ENCODE data around the gene LNX1. TPM values are rescaled to one million over a fixed set of nuclear protein-coding genes. Genes with fewer than 3 reads are reported as not detected.
A peak's percentile ranks its signal among the peaks of the same experiment; 100 is the strongest.

The LNX1 gene
- total RNA-seq, 4 donors from 2014 or later = 5.8 to 14.7 (median 8.4) TPM

GRCh38 chr4:53489279-53489889 lies 101.9 kb downstream of the LNX1 start:
- DNase-seq (ENCODE audit: extremely low spot score) = no peak
- no peaks in the 10 kb centered on the region for H3K9me3 ChIP-seq
- no peak overlapping the region for H3K27ac ChIP-seq (replicated peaks in 1 of 4)
- no peaks in the 10 kb centered on the region for H3K36me3 ChIP-seq
- H3K4me3 ChIP-seq = no peak overlapping the region
- H3K27me3 ChIP-seq = no peaks in the 10 kb centered on the region
- TF ChIP-seq POLR2AphosphoS5 (IDR thresholded peaks at IDR 0.05) (no peak), EP300 (IDR thresholded peaks at IDR 0.05) (no peak), POLR2A (IDR thresholded peaks at IDR 0.05; ENCODE audit: low read depth) (no peak)
- TF ChIP-seq, protein P1, sequence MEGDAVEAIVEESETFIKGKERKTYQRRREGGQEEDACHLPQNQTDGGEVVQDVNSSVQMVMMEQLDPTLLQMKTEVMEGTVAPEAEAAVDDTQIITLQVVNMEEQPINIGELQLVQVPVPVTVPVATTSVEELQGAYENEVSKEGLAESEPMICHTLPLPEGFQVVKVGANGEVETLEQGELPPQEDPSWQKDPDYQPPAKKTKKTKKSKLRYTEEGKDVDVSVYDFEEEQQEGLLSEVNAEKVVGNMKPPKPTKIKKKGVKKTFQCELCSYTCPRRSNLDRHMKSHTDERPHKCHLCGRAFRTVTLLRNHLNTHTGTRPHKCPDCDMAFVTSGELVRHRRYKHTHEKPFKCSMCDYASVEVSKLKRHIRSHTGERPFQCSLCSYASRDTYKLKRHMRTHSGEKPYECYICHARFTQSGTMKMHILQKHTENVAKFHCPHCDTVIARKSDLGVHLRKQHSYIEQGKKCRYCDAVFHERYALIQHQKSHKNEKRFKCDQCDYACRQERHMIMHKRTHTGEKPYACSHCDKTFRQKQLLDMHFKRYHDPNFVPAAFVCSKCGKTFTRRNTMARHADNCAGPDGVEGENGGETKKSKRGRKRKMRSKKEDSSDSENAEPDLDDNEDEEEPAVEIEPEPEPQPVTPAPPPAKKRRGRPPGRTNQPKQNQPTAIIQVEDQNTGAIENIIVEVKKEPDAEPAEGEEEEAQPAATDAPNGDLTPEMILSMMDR (IDR thresholded peaks at IDR 0.05) = no peak
- intact Hi-C loops (cut with DNase I) = loop anchor here (10.0 kb wide), 1 partner anchor 735 kb away; the partner anchor contains the start of gene PDGFRA
- H3K4me1 ChIP-seq = peaks cover 0 to 5% (median 3%) of the 10 kb centered on the region in 4 donors

DNA sequence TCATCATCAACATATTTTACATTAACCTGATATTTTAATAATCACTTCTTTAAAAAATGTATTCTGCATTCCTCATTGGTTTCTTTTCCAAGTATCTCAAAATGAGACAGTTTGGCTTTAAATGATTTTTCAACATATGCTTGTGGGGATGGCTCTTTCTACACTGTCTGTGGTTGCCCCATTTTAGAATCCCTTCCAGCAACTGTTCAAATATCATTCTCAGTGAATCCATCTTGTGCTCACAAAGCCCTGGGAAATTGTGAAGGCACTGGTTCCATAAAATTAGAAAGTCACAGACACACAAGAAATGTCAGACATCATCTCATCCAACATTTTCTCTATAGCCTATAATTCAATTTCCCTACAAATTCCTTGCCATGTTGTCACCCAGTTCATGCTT lies 103.5 kb downstream of the LNX1 start:
- no peak for DNase-seq (ENCODE audit: extremely low spot score)
- intact Hi-C loops (cut with DNase I) = loop anchor here (10.0 kb wide), 1 partner anchor 737 kb away; the partner anchor contains the start of gene PDGFRA
- H3K36me3 ChIP-seq = no peaks in the 10 kb centered on the region

GRCh38 chr4:53485658-53486040 lies 105.6 kb downstream of the LNX1 start:
- Histone ChIP-seq H3K36me3 (peaks cover 0 to 10% (median 0%) of the 10 kb centered on the region in 4 donors), H3K27ac (replicated peaks in 1 of 4) (no peak overlapping the region), H3K9me3 (no peaks in the 10 kb centered on the region), H3K27me3 (no peaks in the 10 kb centered on the region), H3K4me3 (no peak overlapping the region), H3K4me1 (peaks cover 0 to 5% (median 0%) of the 10 kb centered on the region in 4 donors)
- WGBS = 71% methylated on average over 1 of the region's 1 CpG
- intact Hi-C loops (cut with DNase I) = loop anchor here (10.0 kb wide), 1 partner anchor 739 kb away; the partner anchor contains the start of gene PDGFRA
- no peak for TF ChIP-seq POLR2A (IDR thresholded peaks at IDR 0.05; ENCODE audit: low read depth)
- TF ChIP-seq POLR2AphosphoS5 (IDR thresholded peaks at IDR 0.05) = no peak
- TF ChIP-seq, protein P1 (IDR thresholded peaks at IDR 0.05) = no peak
- TF ChIP-seq EP300 (IDR thresholded peaks at IDR 0.05) = no peak
- DNase-seq (ENCODE audit: extremely low spot score) = peak; percentile 55

More for the DNA sequence above, 103.5 kb downstream of the LNX1 start:
- H3K4me3 ChIP-seq = no peak overlapping the region
- H3K27me3 ChIP-seq = no peaks in the 10 kb centered on the region
- peaks cover 0 to 5% (median 3%) of the 10 kb centered on the region in 4 donors for H3K4me1 ChIP-seq
- no peak overlapping the region for H3K27ac ChIP-seq (replicated peaks in 1 of 4)
- no peak for TF ChIP-seq POLR2A (IDR thresholded peaks at IDR 0.05; ENCODE audit: low read depth)
- TF ChIP-seq POLR2AphosphoS5 (IDR thresholded peaks at IDR 0.05) = no peak
- TF ChIP-seq, protein P1 (IDR thresholded peaks at IDR 0.05) = no peak
- H3K9me3 ChIP-seq = no peaks in the 10 kb centered on the region

- WGBS = 65% methylated on average over 5 of the region's 5 CpGs
- no peak overlapping the region for H3K4me3 ChIP-seq
- peak overlapping the region in 2 of 4 donors; percentile 5 to 34 for H3K27ac ChIP-seq (replicated peaks in 1 of 4)
- no peaks in the 10 kb centered on the region for H3K27me3 ChIP-seq
- H3K9me3 ChIP-seq = no peaks in the 10 kb centered on the region
- peak; percentile 45 for DNase-seq (ENCODE audit: extremely low spot score)
- H3K36me3 ChIP-seq = peaks cover 0 to 10% (median 0%) of the 10 kb centered on the region in 4 donors
- TF ChIP-seq EP300 (IDR thresholded peaks at IDR 0.05) (no peak), POLR2AphosphoS5 (IDR thresholded peaks at IDR 0.05) (no peak), POLR2A (IDR thresholded peaks at IDR 0.05; ENCODE audit: low read depth) (no peak)
- TF ChIP-seq, protein P1 (IDR thresholded peaks at IDR 0.05) = no peak
- intact Hi-C loops (cut with DNase I) = loop anchor here (10.0 kb wide), 1 partner anchor 740 kb away; the partner anchor contains the start of gene PDGFRA
- peaks cover 0 to 5% (median 0%) of the 10 kb centered on the region in 4 donors for H3K4me1 ChIP-seq
These were observed 106.2 kb downstream of the LNX1 start for GRCh38 chr4:53484911-53485657.

Measured in esophagus muscularis mucosa (tissue), 4 donors.